HepG2 (cell line): ENCODE data around the gene TXNDC2.

Source experiments
- CHD2 ChIP-seq: IDR thresholded peaks from 2 replicates; pipeline ENCODE4 v1.6.1; 2011; ENCODE audit warnings: low read depth, low read length, improper control_type of control experiment
- FOXA1 ChIP-seq, 2 experiments: fragments of 450-650 bp in 1 of 2; sonication (generic) in 1 of 2; formaldehyde crosslinking in 1 of 2; IDR thresholded peaks; 2 replicates each; pipeline versions ENCODE4 v1.4.0 to v1.6.1; 2016 to 2020; ENCODE audit warnings: missing genetic modification reagents in 1 of 2
- THYN1 ChIP-seq: sonication (generic); formaldehyde crosslinking; IDR thresholded peaks from 2 replicates; pipeline ENCODE4 v1.8.1; 2023; ENCODE audit warnings: low read depth, mild to moderate bottlenecking, moderate library complexity, missing genetic modification reagents, borderline replicate concordance

DNA sequence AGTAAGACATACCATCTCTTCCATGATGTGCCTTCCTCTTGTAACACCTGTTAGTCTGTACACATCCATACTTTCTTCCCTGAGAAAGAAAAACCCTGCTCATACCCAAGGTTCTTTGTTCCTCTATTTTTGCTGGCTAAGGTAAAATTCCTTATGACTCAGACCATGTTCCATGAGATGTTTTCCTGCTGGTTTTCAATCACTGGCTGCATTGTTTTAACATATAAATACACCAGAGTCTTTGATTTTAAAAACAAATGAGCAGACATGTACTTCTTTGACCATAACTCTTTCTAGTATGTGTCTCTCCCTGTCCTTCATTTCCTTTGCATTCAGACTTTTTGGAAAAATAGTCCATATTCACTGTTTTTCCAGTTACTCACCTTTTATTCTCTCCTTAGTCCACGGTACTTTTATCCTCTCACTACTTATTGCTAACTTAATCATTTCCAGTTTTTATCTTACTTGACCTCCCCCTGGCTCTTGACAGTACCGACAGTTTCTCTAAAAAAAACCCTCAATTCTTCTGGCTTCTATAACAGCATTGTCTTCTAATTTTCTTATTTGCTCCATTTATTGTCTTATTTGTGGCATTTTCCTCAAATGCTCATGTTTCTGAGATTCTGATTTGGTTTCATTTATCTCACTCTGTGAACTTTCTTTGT lies 32.4 kb downstream of the TXNDC2 start:
- TF ChIP-seq FOXA1 (IDR thresholded peaks at IDR 0.05) (no peak), FOXA1 (CRISPR knock-in tag; IDR thresholded peaks at IDR 0.05) (no peak), THYN1 (CRISPR knock-in tag) (no peak), CHD2 (no peak)
